ENCODE results near the gene KRTAP9-4. TPM values are rescaled to one million over a fixed set of nuclear protein-coding genes. Genes with fewer than 3 reads are reported as not detected.
"Not testable (repeated sequence)": the region's sequence is repeated elsewhere in the genome, so short reads cannot be mapped to it uniquely, and the experiment has no call there.

KRTAP9-4 gene, protein sequence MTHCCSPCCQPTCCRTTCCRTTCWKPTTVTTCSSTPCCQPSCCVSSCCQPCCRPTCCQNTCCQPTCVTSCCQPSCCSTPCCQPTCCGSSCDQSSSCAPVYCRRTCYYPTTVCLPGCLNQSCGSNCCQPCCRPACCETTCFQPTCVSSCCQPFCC
- total RNA-seq: not detected
- polyA plus RNA-seq: not detected
- long read RNA-seq, donor 1: 0 reads
- long read RNA-seq, donor 2: 0 reads
- long read RNA-seq, donor 3: 0 reads

DNA sequence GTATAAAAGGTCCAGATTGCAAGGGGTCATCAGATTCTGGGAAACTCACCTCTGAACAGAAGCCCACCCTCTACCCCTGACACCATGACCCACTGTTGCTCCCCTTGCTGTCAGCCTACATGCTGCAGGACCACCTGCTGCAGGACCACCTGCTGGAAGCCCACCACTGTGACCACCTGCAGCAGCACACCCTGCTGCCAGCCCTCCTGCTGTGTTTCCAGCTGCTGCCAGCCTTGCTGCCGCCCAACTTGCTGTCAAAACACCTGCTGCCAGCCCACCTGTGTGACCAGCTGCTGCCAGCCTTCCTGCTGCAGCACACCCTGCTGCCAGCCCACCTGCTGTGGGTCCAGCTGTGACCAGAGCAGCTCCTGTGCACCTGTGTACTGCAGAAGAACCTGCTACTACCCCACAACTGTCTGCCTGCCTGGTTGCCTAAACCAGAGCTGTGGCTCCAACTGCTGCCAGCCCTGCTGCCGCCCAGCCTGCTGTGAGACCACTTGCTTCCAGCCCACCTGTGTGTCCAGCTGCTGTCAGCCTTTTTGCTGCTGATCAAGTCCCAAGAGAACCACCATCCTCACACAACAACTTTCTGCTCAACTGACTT is at the start of gene KRTAP9-4:
KRTAP9-4 (plus strand) TSS at position 51 of the 604 bp plus-strand sequence; CDS start at position 85, 34 bp downstream.
- ATAC-seq; H3K4me1 ChIP-seq; DNase-seq; H3K27ac ChIP-seq; H3K4me3 ChIP-seq; H3K36me3 ChIP-seq; H3K9me3 ChIP-seq; intact Hi-C loops (cut with DNase I): not testable (repeated sequence)
- WGBS, 4 donors: 50 to 90% (median 61%) methylated on average over 1 to 2 of the region's 2 CpGs
- peaks cover 0 to 34% (median 5%) of the 10 kb centered on the region in 9 donors for H3K27me3 ChIP-seq

DNA sequence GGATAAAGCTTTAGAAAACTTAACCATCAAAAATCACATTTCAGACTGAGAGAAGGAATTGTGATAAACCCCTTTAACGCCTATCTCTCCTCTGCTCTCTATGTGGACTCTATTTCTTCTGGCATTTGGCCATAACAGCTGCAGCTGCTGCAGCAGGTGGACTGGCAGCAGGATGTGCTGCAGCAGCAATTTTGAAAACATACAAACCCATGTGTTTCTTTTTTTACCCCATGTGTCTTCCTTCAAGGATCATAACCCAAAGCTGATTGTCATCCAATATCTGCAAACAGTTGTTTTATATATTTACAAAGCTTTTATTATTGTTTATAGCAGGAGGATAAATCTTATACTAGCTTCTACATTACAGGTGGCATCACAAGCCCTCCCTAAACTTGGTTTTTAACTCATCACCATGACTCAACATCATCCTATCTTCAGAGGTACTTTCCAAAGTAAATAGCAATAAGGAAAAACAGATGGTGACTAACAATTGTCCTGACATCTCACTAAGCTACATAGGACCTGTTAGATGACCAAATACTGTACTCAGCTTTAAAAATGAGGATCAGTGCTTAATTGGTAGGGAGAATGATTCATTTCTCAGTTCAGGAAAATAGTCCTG is 37.5 kb upstream of the KRTAP9-4 start:
- H3K9me3 ChIP-seq: peaks cover 0 to 2% (median 0%) of the 10 kb centered on the region in 12 donors
- 25 to 58% (median 43%) methylated on average over 1 of the region's 1 CpG for WGBS, 4 donors
- DNase-seq: no peak

DNA sequence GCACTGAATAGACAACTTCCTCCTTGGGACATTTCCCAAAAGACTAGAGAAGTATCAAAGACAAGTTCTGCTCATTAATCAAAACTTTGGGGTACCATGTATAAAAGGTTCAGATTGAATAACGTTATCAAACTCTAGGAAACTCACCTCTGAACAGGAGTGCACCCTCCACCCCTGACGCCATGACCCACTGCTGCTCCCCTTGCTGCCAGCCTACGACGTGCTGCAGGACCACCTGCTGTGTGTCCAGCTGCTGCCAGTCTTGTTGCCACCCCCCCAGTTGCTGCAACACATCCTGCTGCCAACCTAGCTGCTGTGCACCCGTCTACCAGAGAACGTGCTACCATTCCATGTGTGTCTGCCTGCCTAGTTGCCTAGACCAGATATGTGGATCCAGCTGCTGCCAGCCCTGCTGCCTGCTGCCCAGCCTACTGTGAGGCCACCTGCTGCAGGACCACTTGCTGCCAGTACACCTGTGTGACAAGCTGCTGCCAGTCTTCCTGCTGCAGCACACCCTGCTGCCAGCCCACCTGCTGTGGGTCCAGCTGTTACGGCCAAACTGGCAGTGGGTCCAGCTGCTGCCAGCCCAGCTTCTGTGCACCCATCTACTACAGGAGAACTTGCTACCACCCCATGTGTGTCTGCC is 36.8 kb upstream of the KRTAP9-4 start:
- 68 to 73% (median 70%) methylated on average over 4 to 7 of the region's 7 CpGs for WGBS, 4 donors
- TF ChIP-seq, protein P1, sequence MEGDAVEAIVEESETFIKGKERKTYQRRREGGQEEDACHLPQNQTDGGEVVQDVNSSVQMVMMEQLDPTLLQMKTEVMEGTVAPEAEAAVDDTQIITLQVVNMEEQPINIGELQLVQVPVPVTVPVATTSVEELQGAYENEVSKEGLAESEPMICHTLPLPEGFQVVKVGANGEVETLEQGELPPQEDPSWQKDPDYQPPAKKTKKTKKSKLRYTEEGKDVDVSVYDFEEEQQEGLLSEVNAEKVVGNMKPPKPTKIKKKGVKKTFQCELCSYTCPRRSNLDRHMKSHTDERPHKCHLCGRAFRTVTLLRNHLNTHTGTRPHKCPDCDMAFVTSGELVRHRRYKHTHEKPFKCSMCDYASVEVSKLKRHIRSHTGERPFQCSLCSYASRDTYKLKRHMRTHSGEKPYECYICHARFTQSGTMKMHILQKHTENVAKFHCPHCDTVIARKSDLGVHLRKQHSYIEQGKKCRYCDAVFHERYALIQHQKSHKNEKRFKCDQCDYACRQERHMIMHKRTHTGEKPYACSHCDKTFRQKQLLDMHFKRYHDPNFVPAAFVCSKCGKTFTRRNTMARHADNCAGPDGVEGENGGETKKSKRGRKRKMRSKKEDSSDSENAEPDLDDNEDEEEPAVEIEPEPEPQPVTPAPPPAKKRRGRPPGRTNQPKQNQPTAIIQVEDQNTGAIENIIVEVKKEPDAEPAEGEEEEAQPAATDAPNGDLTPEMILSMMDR (IDR thresholded peaks at IDR 0.05): no peak
- TF ChIP-seq POLR2A (IDR thresholded peaks at IDR 0.05): no peak
- H3K4me1 ChIP-seq: no peaks in the 10 kb centered on the region
- no peak overlapping the region for H3K4me3 ChIP-seq
- no peak overlapping the region for H3K27ac ChIP-seq
- H3K36me3 ChIP-seq: no peaks in the 10 kb centered on the region
- ATAC-seq (no peak), DNase-seq (no peak)
- H3K27me3 ChIP-seq: peaks cover 0 to 44% (median 6%) of the 10 kb centered on the region in 9 donors
- intact Hi-C loops (cut with DNase I): no loop called here
- no peaks in the 10 kb centered on the region for H3K9me3 ChIP-seq

More for the DNA sequence above, 37.5 kb upstream of the KRTAP9-4 start:
- no peak for TF ChIP-seq POLR2A (IDR thresholded peaks at IDR 0.05)
- TF ChIP-seq, protein P1 (IDR thresholded peaks at IDR 0.05): no peak
- peaks cover 0 to 44% (median 7%) of the 10 kb centered on the region in 9 donors for H3K27me3 ChIP-seq
- no peak for ATAC-seq
- intact Hi-C loops (cut with DNase I): no loop called here
- no peak overlapping the region for H3K27ac ChIP-seq
- H3K4me3 ChIP-seq: no peak overlapping the region
- H3K4me1 ChIP-seq: no peaks in the 10 kb centered on the region
- H3K36me3 ChIP-seq: no peaks in the 10 kb centered on the region

DNA sequence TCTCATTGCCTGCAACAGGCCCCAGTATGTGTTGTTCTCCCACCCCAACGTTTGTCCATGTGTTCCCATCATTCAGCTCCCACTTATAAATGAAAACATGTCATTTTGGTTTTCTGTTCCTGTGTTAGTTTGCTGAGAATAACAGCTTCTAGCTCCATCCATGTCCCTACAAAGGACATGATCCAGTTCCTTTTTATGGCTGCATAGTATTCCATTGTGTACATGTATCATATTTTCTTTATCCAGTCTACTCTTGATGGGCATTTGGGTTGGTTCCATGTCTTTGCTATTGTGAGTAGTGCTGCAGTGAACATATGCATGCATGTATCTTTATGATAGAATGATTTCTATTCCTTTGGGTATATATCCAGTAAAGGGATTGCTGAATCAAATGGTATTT is 33.8 kb upstream of the KRTAP9-4 start:
- ATAC-seq: no peak
- H3K4me1 ChIP-seq: no peaks in the 10 kb centered on the region
- WGBS, 4 donors: 51 to 81% (median 69%) methylated on average over 1 of the region's 1 CpG
- TF ChIP-seq, protein P1 (IDR thresholded peaks at IDR 0.05): no peak
- no peak for TF ChIP-seq POLR2A (IDR thresholded peaks at IDR 0.05)
- peaks cover 0 to 42% (median 3%) of the 10 kb centered on the region in 9 donors for H3K27me3 ChIP-seq
- no peak overlapping the region for H3K27ac ChIP-seq
- intact Hi-C loops (cut with DNase I): no loop called here
- no peak for DNase-seq
- no peak overlapping the region for H3K4me3 ChIP-seq
- H3K9me3 ChIP-seq: peaks cover 0 to 5% (median 0%) of the 10 kb centered on the region in 12 donors
- no peaks in the 10 kb centered on the region for H3K36me3 ChIP-seq

Data from heart left ventricle (tissue), 16 donors.